Left ventricle myocardium inferior (tissue), 1 donor: ENCODE measurements around the gene MTMR11. TPM values are rescaled to one million over a fixed set of nuclear protein-coding genes. Genes with fewer than 3 reads are reported as not detected.
A peak's percentile ranks its signal among the peaks of the same experiment; 100 is the strongest.

Experiments used
- DNase-seq: peaks from one replicate; pipeline ENCODE4 v3.0.0-alpha.2; 2020
- H3K27ac ChIP-seq: fragments of 200-600 bp; replicated peaks from 2 replicates; pipeline ENCODE4 v1.8.0; 2021
- H3K27me3 ChIP-seq: fragments of 200-600 bp; 2 replicates; pipeline ENCODE4 v1.8.0; 2021; ENCODE audit warnings: low read depth
- H3K36me3 ChIP-seq: fragments of 200-600 bp; 2 replicates; pipeline ENCODE4 v1.8.0; 2021
- H3K4me1 ChIP-seq: fragments of 200-600 bp; 2 replicates; pipeline ENCODE4 v1.8.0; 2021
- H3K4me3 ChIP-seq: fragments of 200-600 bp; 2 replicates; pipeline ENCODE4 v1.8.0; 2021; ENCODE audit warnings: mild to moderate bottlenecking, moderate library complexity
- H3K9me3 ChIP-seq: fragments of 200-600 bp; replicated peaks from 2 replicates; pipeline ENCODE4 v1.8.0; 2021
- intact Hi-C: fragments of 100-400 bp; cut with micrococcal nuclease; formaldehyde crosslinking; loops from one replicate; pipeline ENCODE4 v1.11.0; 2022
- total RNA-seq: library from RNA; stranded (reverse); fragmentation: NEBNext Ultra II Directional; extraction: Animal tissue kit (Norgen Biotek cat#: 25700); gene quantifications from one replicate; pipeline ENCODE4 v1.2.1, GENCODE V29; 2021
- TF ChIP-seq, protein P1 (sequence below): fragments of 200-600 bp; IDR thresholded peaks from 2 replicates; pipeline ENCODE4 v1.8.0; 2021; ENCODE audit warnings: antibody characterized with exemption, mild to moderate bottlenecking, borderline replicate concordance
- donor health status: DM: no; HTN: yes; CAD: no; lungs with severe emphysema.

MTMR11 gene
- total RNA-seq, 1 donor from 2014 or later, result 4.9 TPM

DNA sequence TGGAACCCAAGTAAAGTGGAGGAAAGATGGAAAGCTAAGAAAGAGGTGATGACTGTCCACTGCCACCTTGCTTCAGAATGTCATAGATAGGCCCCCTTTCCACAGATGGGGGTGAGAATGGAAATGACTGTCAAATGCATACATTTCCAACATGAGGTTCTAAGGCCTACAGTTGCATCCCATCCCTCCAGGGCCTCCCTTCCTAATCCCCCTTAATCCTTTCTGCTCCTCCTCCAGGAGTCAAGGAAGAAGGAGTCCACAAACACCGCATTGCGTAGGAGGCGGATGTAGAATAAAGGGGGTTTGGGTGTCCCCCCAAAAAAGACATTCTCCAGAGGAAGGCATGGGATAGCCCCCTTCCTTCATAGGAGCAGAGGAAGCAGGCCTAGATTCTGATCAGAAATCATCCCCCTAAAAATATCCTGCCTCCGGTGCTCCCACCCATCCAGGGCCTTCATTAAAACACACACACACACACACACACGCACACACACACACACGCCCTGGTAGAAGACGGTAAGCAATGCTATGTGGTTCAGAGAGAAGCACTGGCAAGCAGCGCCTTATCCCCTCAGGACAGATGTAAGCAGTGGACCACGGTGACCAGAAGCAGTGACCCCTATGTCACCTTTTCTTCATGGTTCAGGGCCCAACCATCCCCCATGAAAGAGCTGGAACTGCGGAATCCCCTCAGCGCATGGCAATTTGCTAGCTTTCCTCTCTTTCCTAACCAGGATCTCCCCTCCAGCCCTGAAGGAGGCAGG is 21.1 kb downstream of the MTMR11 start:
- H3K4me3 ChIP-seq, result no peak overlapping the region
- peaks cover 23% of the 10 kb centered on the region for H3K27me3 ChIP-seq
- peaks cover 10% of the 10 kb centered on the region for H3K4me1 ChIP-seq
- no peak for DNase-seq
- intact Hi-C loops, result no loop called here
- H3K27ac ChIP-seq, result no peak overlapping the region
- H3K9me3 ChIP-seq, result no peaks in the 10 kb centered on the region
- H3K36me3 ChIP-seq, result no peaks in the 10 kb centered on the region
- TF ChIP-seq, protein P1, sequence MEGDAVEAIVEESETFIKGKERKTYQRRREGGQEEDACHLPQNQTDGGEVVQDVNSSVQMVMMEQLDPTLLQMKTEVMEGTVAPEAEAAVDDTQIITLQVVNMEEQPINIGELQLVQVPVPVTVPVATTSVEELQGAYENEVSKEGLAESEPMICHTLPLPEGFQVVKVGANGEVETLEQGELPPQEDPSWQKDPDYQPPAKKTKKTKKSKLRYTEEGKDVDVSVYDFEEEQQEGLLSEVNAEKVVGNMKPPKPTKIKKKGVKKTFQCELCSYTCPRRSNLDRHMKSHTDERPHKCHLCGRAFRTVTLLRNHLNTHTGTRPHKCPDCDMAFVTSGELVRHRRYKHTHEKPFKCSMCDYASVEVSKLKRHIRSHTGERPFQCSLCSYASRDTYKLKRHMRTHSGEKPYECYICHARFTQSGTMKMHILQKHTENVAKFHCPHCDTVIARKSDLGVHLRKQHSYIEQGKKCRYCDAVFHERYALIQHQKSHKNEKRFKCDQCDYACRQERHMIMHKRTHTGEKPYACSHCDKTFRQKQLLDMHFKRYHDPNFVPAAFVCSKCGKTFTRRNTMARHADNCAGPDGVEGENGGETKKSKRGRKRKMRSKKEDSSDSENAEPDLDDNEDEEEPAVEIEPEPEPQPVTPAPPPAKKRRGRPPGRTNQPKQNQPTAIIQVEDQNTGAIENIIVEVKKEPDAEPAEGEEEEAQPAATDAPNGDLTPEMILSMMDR, result no peak

DNA sequence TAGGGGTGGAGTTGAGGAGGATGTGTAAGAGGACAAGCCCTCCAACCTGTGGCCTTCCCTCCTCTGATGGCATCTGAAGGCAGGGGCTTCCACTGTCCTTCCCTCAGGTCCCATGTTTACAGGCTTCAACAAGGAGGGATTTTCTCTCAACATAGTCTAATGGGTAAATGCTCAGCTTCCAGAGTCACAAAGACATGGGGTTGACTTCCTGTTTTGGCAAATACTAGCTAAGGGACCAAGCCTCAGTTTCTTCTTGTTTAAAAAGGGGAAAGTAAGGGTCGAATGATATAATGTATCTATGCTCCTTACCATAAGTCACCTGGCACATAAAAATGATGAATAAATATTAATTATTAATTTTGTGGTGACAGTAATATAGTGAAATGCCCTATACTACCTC is 22.1 kb downstream of the MTMR11 start:
- H3K4me3 ChIP-seq, result no peak overlapping the region
- intact Hi-C loops, result no loop called here
- H3K9me3 ChIP-seq, result no peaks in the 10 kb centered on the region
- H3K27ac ChIP-seq, result no peak overlapping the region
- DNase-seq, result no peak
- peaks cover 10% of the 10 kb centered on the region for H3K4me1 ChIP-seq
- peaks cover 23% of the 10 kb centered on the region for H3K27me3 ChIP-seq
- TF ChIP-seq, protein P1, result no peak
- no peaks in the 10 kb centered on the region for H3K36me3 ChIP-seq

GRCh38 chr1:149906570-149907075 is 30.1 kb downstream of the MTMR11 start:
- H3K36me3 ChIP-seq, result no peaks in the 10 kb centered on the region
- TF ChIP-seq, protein P1, result no peak
- H3K4me1 ChIP-seq, result no peaks in the 10 kb centered on the region
- no peak overlapping the region for H3K27ac ChIP-seq
- peaks cover 7% of the 10 kb centered on the region for H3K27me3 ChIP-seq
- H3K4me3 ChIP-seq, result no peak overlapping the region
- no peak for DNase-seq
- H3K9me3 ChIP-seq, result no peaks in the 10 kb centered on the region
- intact Hi-C loops, result no loop called here

DNA sequence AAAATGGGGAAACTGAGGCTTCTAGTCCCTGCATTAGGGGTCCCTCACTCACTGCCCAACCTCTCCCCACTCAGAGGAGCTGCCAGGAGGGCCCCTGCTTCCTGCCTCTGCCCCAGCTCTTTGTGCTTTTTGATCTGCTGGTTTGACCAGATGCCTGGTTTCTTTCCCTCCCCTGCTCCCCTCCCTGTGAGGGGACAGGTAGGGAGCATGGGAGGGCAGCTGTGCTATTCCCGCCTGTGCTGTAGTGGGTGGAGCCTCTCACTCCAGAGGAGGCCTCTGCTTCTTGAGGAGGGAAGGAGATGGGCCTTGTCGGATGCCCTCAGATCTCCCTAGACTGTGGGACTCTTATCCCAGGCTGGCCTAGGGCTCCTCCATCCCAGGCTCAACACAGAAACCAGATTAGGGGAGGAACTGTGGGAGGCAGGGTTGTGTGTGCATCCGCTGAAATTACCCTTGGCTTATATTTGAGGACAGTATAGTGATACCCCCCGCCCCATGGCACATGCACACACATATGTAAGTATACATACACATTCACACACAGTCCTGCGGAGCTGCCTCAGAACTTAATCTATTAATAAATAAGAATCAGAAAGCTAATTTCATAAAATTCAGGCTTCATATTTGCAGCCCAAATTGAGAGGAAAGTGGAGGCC is 32.7 kb downstream of the MTMR11 start:
- TF ChIP-seq, protein P1, result no peak
- Histone ChIP-seq H3K36me3 (no peaks in the 10 kb centered on the region), H3K9me3 (no peaks in the 10 kb centered on the region), H3K4me3 (no peak overlapping the region), H3K27ac (no peak overlapping the region), H3K4me1 (peaks cover 18% of the 10 kb centered on the region), H3K27me3 (peaks cover 4% of the 10 kb centered on the region)
- intact Hi-C loops, result no loop called here
- DNase-seq, result no peak

- Histone ChIP-seq H3K4me3 (peak within 1 kb of the TSS; percentile 79), H3K4me1 (peaks cover 19% of the 10 kb centered on the region), H3K9me3 (no peaks in the 10 kb centered on the region), H3K27me3 (no peaks in the 10 kb centered on the region), H3K27ac (peak within 1 kb of the TSS; percentile 92), H3K36me3 (no peaks in the 10 kb centered on the region)
- DNase-seq, result peak; percentile 94
- TF ChIP-seq, protein P1, result no peak
- intact Hi-C loops, result no loop called here
Measured at GRCh38 chr1:149899460-149900284, 37.0 kb downstream of the MTMR11 start, which contains the start of gene BOLA1. Gene BOLA1, plus strand, starts transcription at chr1:149899568. Its CDS starts 492 bp downstream, at chr1:149900060.
